Measurements from ENCODE around the gene KCNMB3.
"Not testable (repeated sequence)": the region's sequence is repeated elsewhere in the genome, so short reads cannot be mapped to it uniquely, and the experiment has no call there.

Gene KCNMB3

DNA sequence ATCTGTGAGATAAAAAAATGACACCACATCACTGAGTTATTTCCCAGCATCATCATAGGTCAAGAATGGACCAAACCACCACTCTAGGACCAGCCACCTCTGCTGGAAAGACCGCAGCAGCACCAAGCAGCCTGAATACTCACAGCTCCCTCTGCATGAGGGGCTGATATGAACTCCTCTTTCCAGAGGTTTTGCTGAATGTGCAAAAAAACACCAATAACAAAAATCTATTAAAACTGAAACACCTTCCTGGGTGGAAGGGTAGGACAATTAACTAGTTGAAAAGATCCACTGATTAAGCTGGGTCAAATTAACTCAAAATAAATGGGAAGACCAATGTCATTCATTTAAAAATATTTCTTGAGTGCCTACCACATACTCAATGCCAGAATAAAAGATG lies 28.9 kb upstream of the KCNMB3 start:
- Histone ChIP-seq H4K20me1 (no peaks in the 10 kb centered on the region), H3K36me3 (no peaks in the 10 kb centered on the region), H3K4me2 (no peak overlapping the region), H3K9ac (no peak overlapping the region), H3K9me3 (replicated peaks in 1 of 11) (no peaks in the 10 kb centered on the region), H3K4me1 (no peaks in the 10 kb centered on the region), H3K4me3 (no peak overlapping the region), H3K27me3 (no peaks in the 10 kb centered on the region), H3K27ac (no peak overlapping the region)
- no peak for TF ChIP-seq Cebpa-rat (IDR thresholded peaks at IDR 0.05)

DNA sequence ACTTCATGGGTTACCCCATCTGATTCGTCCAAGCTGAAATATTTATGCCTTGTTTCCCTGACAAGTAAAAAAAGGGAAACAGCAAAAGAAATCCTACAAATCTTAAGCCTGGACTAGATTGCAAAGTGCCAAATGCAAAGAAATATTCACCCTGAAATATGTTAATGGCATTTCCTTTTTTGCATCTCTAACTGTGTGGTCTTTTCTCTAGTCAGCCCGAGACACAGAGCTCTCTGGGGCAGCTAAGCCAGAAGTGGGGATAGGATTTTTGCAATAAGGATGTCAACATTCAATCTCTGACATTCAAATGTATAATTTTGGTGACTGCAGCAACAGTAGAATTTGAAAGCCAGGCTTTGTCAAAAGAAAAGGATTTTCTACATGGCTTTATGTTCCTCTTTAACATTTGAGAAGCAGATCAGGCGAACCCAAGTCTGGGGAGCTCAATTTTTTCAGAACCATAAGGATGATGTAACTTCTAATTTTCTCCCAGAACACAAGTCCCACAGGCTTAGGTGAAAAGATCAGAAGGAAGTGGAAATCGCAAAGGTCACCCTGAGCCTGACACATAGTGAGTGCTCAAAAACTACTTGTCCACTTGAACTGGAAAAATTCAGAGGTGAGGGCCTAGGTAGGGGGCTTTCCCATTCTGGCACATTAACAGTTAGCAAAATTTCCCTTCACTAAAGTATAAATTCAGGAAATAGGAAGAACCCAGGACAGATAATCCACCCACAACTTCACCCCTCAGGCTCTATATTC lies 28.2 kb upstream of the KCNMB3 start:
- TF ChIP-seq Cebpa-rat (IDR thresholded peaks at IDR 0.05): no peak
- Histone ChIP-seq H3K9me3 (replicated peaks in 1 of 11) (no peaks in the 10 kb centered on the region), H3K4me1 (no peaks in the 10 kb centered on the region), H4K20me1 (no peaks in the 10 kb centered on the region), H3K27ac (no peak overlapping the region), H3K36me3 (no peaks in the 10 kb centered on the region), H3K4me3 (no peak overlapping the region), H3K4me2 (no peak overlapping the region), H3K27me3 (no peaks in the 10 kb centered on the region), H3K9ac (no peak overlapping the region)

DNA sequence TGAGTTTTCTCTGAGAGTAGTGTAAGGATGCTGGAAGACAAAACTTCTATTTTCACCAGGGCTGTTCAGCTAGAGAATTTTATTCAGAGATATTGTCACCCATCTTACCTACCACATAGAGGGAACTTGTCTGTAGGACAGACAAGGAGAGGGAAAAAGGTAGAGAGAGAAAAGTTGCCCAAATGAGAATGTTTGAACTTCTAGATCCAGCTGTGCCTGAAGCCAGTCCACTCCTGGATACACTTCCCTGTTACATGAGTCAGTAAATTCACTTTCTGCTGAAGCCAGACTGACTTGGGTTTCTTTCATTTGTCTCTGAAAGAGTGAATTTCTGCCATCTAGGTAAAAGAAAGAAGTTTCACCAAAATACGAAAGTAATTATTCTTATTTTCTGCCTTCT lies 27.2 kb upstream of the KCNMB3 start:
- H3K9me3 ChIP-seq (replicated peaks in 1 of 11): no peaks in the 10 kb centered on the region
- TF ChIP-seq Cebpa-rat (IDR thresholded peaks at IDR 0.05): no peak
- H3K9ac ChIP-seq: no peak overlapping the region

DNA sequence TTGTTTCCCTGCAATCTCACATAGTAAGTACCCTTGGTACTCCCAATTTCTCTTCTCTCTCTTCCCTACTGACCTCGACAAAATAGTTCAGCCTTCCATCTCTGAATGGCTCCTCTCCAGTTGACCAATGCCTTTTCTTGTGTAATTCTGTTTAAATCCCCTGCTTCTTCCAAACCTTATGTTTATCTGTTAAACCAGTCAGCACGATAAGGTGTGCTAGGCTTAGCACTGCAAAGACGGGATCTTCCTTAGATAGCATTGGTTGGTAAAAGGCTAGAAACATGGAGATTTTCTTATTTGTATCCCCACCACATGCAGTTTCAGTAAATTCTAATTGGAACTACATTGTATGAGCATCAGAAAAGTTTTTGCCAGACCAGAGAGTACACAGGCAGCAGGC lies 25.8 kb upstream of the KCNMB3 start:
- Histone ChIP-seq H3K4me1 (no peaks in the 10 kb centered on the region), H3K36me3 (no peaks in the 10 kb centered on the region), H3K27ac (no peak overlapping the region), H3K9ac (no peak overlapping the region), H3K27me3 (no peaks in the 10 kb centered on the region), H4K20me1 (no peaks in the 10 kb centered on the region), H3K9me3 (replicated peaks in 1 of 11) (no peaks in the 10 kb centered on the region), H3K4me3 (no peak overlapping the region), H3K4me2 (no peak overlapping the region)
- TF ChIP-seq Cebpa-rat (IDR thresholded peaks at IDR 0.05): no peak

More for the DNA sequence above, 27.2 kb upstream of the KCNMB3 start:
- Histone ChIP-seq H3K4me3 (no peak overlapping the region), H3K27ac (no peak overlapping the region), H3K36me3 (no peaks in the 10 kb centered on the region), H3K27me3 (no peaks in the 10 kb centered on the region), H3K4me2 (no peak overlapping the region), H3K4me1 (no peaks in the 10 kb centered on the region), H4K20me1 (no peaks in the 10 kb centered on the region)

DNA sequence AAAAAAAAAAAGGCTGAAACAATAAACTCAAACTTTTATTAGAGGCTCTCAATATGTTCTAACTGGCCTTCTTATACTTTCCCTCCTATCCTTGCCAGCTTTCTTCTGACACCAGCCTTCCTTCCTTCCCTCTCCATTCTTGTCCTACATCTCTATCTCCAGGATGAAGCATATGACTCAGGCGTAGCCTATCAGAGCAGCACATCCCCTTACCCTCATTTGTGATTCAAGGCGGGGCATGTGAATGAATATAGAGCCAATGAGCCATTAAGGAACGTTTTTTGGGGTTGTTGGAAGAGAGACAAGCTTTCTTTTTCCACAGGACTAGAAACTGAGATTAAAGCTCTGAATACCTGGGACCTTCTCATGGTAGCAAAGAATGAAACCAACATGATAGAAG lies 25.1 kb upstream of the KCNMB3 start:
- H3K4me1 ChIP-seq: no peaks in the 10 kb centered on the region

DNA sequence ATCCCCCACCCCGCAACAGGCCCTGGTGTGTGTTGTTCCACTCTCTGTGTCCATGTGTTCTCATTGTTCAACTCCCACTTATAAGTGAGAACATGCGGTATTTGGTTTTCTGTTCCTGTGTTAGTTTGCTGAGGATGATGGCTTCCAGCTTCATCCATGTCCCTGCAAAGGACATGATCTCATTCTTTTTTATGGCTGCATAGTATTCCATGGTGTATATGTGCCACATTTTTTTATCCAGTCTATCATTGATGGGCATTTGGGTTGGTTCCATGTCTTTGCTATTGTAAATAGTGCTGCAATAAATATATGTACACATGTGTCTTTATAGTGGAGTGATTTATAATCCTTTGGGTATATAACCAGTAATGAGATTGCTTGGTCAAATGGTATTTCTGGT lies 23.5 kb upstream of the KCNMB3 start:
- H3K27ac ChIP-seq; H3K4me3 ChIP-seq; H4K20me1 ChIP-seq; H3K9me3 ChIP-seq (replicated peaks in 1 of 11); H3K36me3 ChIP-seq; H3K4me2 ChIP-seq; H3K4me1 ChIP-seq; H3K9ac ChIP-seq; H3K27me3 ChIP-seq: not testable (repeated sequence)

More for the DNA sequence above, 25.1 kb upstream of the KCNMB3 start:
- Histone ChIP-seq H3K27ac (no peak overlapping the region), H4K20me1 (no peaks in the 10 kb centered on the region), H3K9me3 (replicated peaks in 1 of 11) (no peaks in the 10 kb centered on the region), H3K4me2 (no peak overlapping the region), H3K4me3 (no peak overlapping the region), H3K27me3 (no peaks in the 10 kb centered on the region), H3K9ac (no peak overlapping the region), H3K36me3 (no peaks in the 10 kb centered on the region)
- no peak for TF ChIP-seq Cebpa-rat (IDR thresholded peaks at IDR 0.05)

DNA sequence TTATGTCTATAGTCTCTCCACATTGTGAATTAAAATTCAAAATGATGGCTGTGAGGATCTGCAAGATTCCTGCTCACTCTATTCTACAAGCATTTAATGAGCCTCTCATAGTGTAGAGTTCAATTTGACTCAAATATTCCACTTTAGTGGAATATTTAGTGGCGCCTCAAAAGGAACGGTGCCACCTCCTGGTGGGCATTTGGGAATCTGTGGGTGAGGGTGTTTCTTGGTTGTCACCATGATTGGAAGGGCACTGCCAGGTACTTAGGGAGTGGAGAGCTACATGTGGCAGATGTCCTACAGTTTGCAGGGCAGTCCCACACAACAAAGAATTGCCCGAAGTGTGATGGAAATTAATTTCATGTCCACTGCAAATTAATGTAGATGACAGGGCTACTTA lies 21.5 kb upstream of the KCNMB3 start:
- Histone ChIP-seq H3K4me1 (peaks cover 6 to 21% (median 12%) of the 10 kb centered on the region in 10 experiments; a peak in 19 of 20 replicates), H3K27me3 (no peaks in the 10 kb centered on the region), H3K27ac (no peak overlapping the region), H3K4me2 (no peak overlapping the region), H3K9me3 (replicated peaks in 1 of 11) (no peaks in the 10 kb centered on the region), H3K9ac (no peak overlapping the region), H4K20me1 (no peaks in the 10 kb centered on the region), H3K4me3 (no peak overlapping the region), H3K36me3 (no peaks in the 10 kb centered on the region)
- TF ChIP-seq Cebpa-rat (IDR thresholded peaks at IDR 0.05): no peak

DNA sequence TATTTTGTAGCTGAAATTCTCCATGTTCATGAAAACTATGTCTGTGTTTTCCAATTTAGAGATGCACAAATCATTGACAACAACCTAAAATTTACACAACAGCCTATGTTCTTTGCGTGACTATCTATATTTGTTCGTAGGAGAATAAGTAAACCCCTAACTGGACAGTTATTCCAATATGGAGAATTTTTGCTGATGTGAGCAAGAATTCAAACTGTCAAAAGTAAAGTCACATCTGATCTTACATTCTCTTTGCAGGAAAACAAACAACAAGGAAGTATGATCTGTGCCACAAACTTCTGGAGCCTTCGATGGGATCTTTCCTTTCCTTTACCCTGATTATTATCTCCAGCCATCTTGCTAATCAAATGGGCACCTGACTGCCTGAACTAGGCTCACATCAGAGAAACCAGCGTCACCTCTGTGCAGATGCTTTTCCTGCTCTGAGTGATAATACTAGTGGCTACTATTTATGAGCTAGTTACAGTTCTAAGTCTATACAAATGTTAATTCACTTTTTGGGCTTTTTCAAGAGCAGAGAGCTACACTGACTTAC lies 18.3 kb upstream of the KCNMB3 start:
- Histone ChIP-seq H3K36me3 (no peaks in the 10 kb centered on the region), H3K27ac (no peak overlapping the region), H3K9me3 (replicated peaks in 1 of 11) (no peaks in the 10 kb centered on the region), H3K4me3 (no peak overlapping the region), H3K4me1 (peaks cover 16 to 44% (median 30%) of the 10 kb centered on the region in 10 experiments; a peak in 19 of 20 replicates), H4K20me1 (no peaks in the 10 kb centered on the region), H3K27me3 (no peaks in the 10 kb centered on the region), H3K4me2 (peak overlapping the region in 2 of 11 experiments; percentile 43 to 93; a peak in 3 of 22 replicates), H3K9ac (no peak overlapping the region)
- no peak for TF ChIP-seq Cebpa-rat (IDR thresholded peaks at IDR 0.05)

DNA sequence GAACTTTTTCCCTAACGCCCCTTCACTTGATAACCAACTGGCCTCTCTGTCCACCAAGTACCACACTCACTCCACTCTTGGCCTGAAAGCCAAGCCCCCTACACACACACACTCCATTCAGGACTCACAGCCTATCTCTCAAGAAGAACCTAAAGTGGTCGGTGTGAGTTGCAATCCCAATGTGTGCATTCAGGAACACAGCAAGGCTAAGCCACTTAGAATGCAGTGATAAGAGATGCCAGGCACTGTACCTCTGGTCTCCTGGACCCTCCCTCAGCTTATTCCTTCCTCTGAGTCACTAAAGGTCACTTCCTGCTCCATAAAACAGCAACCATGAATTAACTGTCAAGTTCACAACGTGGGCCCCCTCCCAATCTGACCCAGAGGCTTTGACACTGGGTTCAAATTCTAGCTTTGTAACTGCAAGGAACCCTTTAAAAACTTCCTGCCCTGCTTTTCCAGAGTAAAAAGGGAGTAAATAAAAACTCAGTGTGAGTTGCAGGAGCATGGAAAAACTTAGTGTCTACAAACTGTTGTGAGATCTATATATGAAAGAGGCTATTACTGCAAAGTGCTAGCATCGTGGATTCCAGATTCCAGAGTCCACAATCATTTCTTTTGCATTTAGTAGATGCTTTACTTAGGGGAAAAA lies 17.6 kb upstream of the KCNMB3 start:
- Histone ChIP-seq H3K4me1 (peaks cover 16 to 44% (median 30%) of the 10 kb centered on the region in 10 experiments; a peak in 19 of 20 replicates), H3K9ac (no peak overlapping the region), H4K20me1 (no peaks in the 10 kb centered on the region), H3K27me3 (no peaks in the 10 kb centered on the region), H3K36me3 (no peaks in the 10 kb centered on the region), H3K4me2 (peak overlapping the region; percentile 3 to 97 (median 41); a peak in 19 of 22 replicates), H3K4me3 (no peak overlapping the region), H3K27ac (no peak overlapping the region), H3K9me3 (replicated peaks in 1 of 11) (peaks cover 0 to 5% (median 0%) of the 10 kb centered on the region in 11 experiments; a peak in 4 of 22 replicates)
- no peak for TF ChIP-seq Cebpa-rat (IDR thresholded peaks at IDR 0.05)

All from BLaER1 treated with 17β-estradiol and CSF1 and Interleukin-3, amounts not matched to agents 10 nM and 100 nM (cell line).